Measurements from ENCODE around the gene FMN1.

Gene FMN1

GRCh38 chr15:33150431-33150941, 44.0 kb downstream of the FMN1 start:
- Histone ChIP-seq H3K9me3 (no peaks in the 10 kb centered on the region), H3K27me3 (no peaks in the 10 kb centered on the region), H3K4me1 (peaks cover 16% of the 10 kb centered on the region), H3K36me3 (no peaks in the 10 kb centered on the region), H3K4me3 (ENCODE audit: low read depth, low read length) (no peak overlapping the region)
- TF ChIP-seq CTCF (IDR thresholded peaks at IDR 0.05; ENCODE audit: low read depth, low read length) = no peak
- DNase-seq = no peak

- no peaks in the 10 kb centered on the region for H3K27me3 ChIP-seq
- no peaks in the 10 kb centered on the region for H3K36me3 ChIP-seq
- H3K4me1 ChIP-seq = peaks cover 12% of the 10 kb centered on the region
- no peaks in the 10 kb centered on the region for H3K9me3 ChIP-seq
- H3K4me3 ChIP-seq (ENCODE audit: low read depth, low read length) = no peak overlapping the region
- no peak for DNase-seq
- no peak for TF ChIP-seq CTCF (IDR thresholded peaks at IDR 0.05; ENCODE audit: low read depth, low read length)
These were observed 44.6 kb downstream of the FMN1 start for GRCh38 chr15:33149919-33150318.

DNA sequence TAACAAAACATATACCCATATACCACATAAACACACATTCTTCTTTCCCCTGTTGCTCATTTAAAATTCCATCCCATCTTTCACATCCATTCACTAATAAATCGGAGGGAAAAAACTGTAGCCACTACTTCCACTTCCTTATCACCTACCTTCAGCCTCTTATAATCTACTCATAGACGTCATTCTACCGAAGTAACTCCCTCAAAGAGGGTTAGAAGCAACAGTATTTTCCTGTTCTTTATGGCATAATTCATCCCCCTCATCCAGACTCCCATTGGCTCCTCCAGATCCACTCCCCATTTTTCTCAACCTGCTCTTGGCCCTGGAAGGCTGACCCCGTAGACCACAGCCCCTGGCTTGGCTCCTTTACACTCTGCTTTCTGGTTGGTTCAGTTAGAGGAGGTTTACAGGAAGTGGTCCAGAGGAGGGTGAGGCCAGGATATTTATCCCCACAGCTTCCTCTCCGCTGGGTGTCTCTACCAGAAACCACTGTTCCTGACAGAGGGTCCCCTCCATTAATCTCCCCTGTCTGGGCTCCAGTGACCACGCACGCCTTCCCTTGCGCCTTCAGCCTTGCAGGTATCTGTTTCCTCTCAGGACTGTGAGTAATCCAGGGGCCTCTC, 46.3 kb downstream of the FMN1 start:
- Histone ChIP-seq H3K36me3 (no peaks in the 10 kb centered on the region), H3K27me3 (no peaks in the 10 kb centered on the region), H3K4me1 (peaks cover 16% of the 10 kb centered on the region), H3K9me3 (no peaks in the 10 kb centered on the region), H3K4me3 (ENCODE audit: low read depth, low read length) (no peak overlapping the region)
- no peak for DNase-seq
- TF ChIP-seq CTCF (IDR thresholded peaks at IDR 0.05; ENCODE audit: low read depth, low read length) = no peak

DNA sequence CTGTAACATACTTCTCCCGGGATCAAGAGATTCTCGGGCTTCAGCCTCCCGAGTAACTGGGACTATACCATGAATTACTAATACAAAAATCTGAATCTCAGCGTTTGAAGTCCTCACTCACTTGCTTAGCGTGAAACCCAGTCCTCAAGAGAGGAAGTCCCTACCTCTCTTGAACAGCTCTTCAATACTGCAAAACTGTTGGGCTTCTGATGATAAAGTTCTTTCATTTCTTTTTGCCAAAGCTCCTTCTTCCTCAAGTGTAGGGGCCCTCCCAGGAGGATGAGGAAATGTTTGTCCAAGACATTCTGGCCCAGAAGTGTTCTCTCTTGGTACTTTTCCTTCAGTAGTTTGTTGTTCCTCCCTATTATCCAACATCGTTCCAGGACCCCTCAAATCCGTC, 48.5 kb downstream of the FMN1 start:
- Histone ChIP-seq H3K27me3 (no peaks in the 10 kb centered on the region), H3K36me3 (no peaks in the 10 kb centered on the region)
- no peak for DNase-seq

GRCh38 chr15:33145447-33145846, 49.1 kb downstream of the FMN1 start:
- DNase-seq = no peak
- no peak for TF ChIP-seq CTCF (IDR thresholded peaks at IDR 0.05; ENCODE audit: low read depth, low read length)

More for the DNA sequence above, 48.5 kb downstream of the FMN1 start:
- no peak for TF ChIP-seq CTCF (IDR thresholded peaks at IDR 0.05; ENCODE audit: low read depth, low read length)
- Histone ChIP-seq H3K9me3 (no peaks in the 10 kb centered on the region), H3K4me1 (peaks cover 20% of the 10 kb centered on the region), H3K4me3 (ENCODE audit: low read depth, low read length) (no peak overlapping the region)

GRCh38 chr15:33142708-33143107, 51.8 kb downstream of the FMN1 start:
- H3K4me3 ChIP-seq (ENCODE audit: low read depth, low read length) = no peak overlapping the region
- no peaks in the 10 kb centered on the region for H3K9me3 ChIP-seq
- peaks cover 29% of the 10 kb centered on the region for H3K4me1 ChIP-seq
- no peaks in the 10 kb centered on the region for H3K27me3 ChIP-seq
- H3K36me3 ChIP-seq = no peaks in the 10 kb centered on the region
- TF ChIP-seq CTCF (IDR thresholded peaks at IDR 0.05; ENCODE audit: low read depth, low read length) = no peak
- DNase-seq = no peak

More at GRCh38 chr15:33145447-33145846, 49.1 kb downstream of the FMN1 start:
- Histone ChIP-seq H3K4me3 (ENCODE audit: low read depth, low read length) (no peak overlapping the region), H3K27me3 (no peaks in the 10 kb centered on the region), H3K9me3 (no peaks in the 10 kb centered on the region), H3K4me1 (peaks cover 23% of the 10 kb centered on the region), H3K36me3 (no peaks in the 10 kb centered on the region)
